SK-N-SH treated with all-trans-retinoic acid at 6 μM for 48 hours (cell line): Measurements from ENCODE around the gene EVPL.

Experiments used
- ATAC-seq: fragments of 200-7000 bp; cut with Tn5 transposase; 3 replicates; pipeline ENCODE4 v1.9.1; 2020; ENCODE audit warnings: mild to moderate bottlenecking, moderate library complexity
- ARNTL ChIP-seq: fragments of 450-650 bp; formaldehyde crosslinking; IDR thresholded peaks from 2 replicates; pipeline ENCODE4 v1.5.0; 2020; ENCODE audit warnings: low read depth, mild to moderate bottlenecking, moderate library complexity, borderline replicate concordance
- BACH2 ChIP-seq: fragments of 250-450 bp; sonication (Bioruptor Pico); IDR thresholded peaks from 2 replicates; pipeline ENCODE4 v1.9.0; 2021; ENCODE audit warnings: mild to moderate bottlenecking, borderline replicate concordance
- GLIS3 ChIP-seq: fragments of 250-450 bp; sonication (Bioruptor Pico); IDR thresholded peaks from 2 replicates; pipeline ENCODE4 v1.5.0; 2020; ENCODE audit warnings: mild to moderate bottlenecking, moderate library complexity
- ISL1 ChIP-seq: fragments of 250-450 bp; sonication (Bioruptor Pico); IDR thresholded peaks from 2 replicates; pipeline ENCODE4 v2.1.2; 2022; ENCODE audit warnings: mild to moderate bottlenecking, moderate library complexity
- OSR1 ChIP-seq: fragments of 250-450 bp; sonication (Bioruptor Pico); IDR thresholded peaks from 2 replicates; pipeline ENCODE4 v1.8.0; 2022; ENCODE audit warnings: moderate library complexity, mild to moderate bottlenecking, inconsistent platforms
- POU6F1 ChIP-seq: fragments of 250-450 bp; sonication (Bioruptor Pico); IDR thresholded peaks from 2 replicates; pipeline ENCODE4 v1.8.0; 2021; ENCODE audit warnings: low read depth, mild to moderate bottlenecking, moderate library complexity, borderline replicate concordance
- SNAI2 ChIP-seq: fragments of 250-450 bp; sonication (Bioruptor Pico); IDR thresholded peaks from 2 replicates; pipeline ENCODE4 v1.5.0; 2020; ENCODE audit warnings: mild to moderate bottlenecking, moderate library complexity
- TOX ChIP-seq: fragments of 250-450 bp; sonication (Bioruptor Pico); IDR thresholded peaks from 2 replicates; pipeline ENCODE4 v1.8.0; 2021; ENCODE audit warnings: mild to moderate bottlenecking, moderate library complexity, borderline replicate concordance
- ZC3H10 ChIP-seq: fragments of 250-450 bp; sonication (Bioruptor Pico); IDR thresholded peaks from 2 replicates; pipeline ENCODE4 v1.5.1; 2021; ENCODE audit warnings: mild to moderate bottlenecking, moderate library complexity
- ZFP30 ChIP-seq: fragments of 450-650 bp; formaldehyde crosslinking; IDR thresholded peaks from 2 replicates; pipeline ENCODE4 v1.5.0; 2022; ENCODE audit warnings: mild to moderate bottlenecking, moderate library complexity
- ZNF565 ChIP-seq: fragments of 450-650 bp; formaldehyde crosslinking; conservative IDR thresholded peaks from 2 replicates; pipeline ENCODE4 v1.5.0; 2020; ENCODE audit warnings: low read depth, mild to moderate bottlenecking, moderate library complexity
- ZNF70 ChIP-seq: fragments of 450-650 bp; formaldehyde crosslinking; IDR thresholded peaks from 2 replicates; pipeline ENCODE4 v1.5.0; 2020; ENCODE audit warnings: mild to moderate bottlenecking, moderate library complexity
- TF ChIP-seq, protein P1 (sequence below): fragments of 250-450 bp; sonication (Bioruptor Pico); IDR thresholded peaks from 2 replicates; pipeline ENCODE4 v1.5.1; 2020; ENCODE audit warnings: low read depth, mild to moderate bottlenecking, moderate library complexity
- TF ChIP-seq, protein P2 (sequence below): fragments of 250-450 bp; sonication (Bioruptor Pico); IDR thresholded peaks from 2 replicates; pipeline ENCODE4 v1.5.0; 2020; ENCODE audit warnings: mild to moderate bottlenecking, moderate library complexity

EVPL gene

GRCh38 chr17:76023900-76024237 lies 3.2 kb downstream of the EVPL start (continued):
- TF ChIP-seq POU6F1 (CRISPR knock-in tag) (no peak), ZNF70 (CRISPR knock-in tag) (no peak), ZC3H10 (CRISPR knock-in tag) (no peak), TOX (CRISPR knock-in tag) (no peak)
- TF ChIP-seq, all 23 proteins: peak for 0

- TF ChIP-seq, protein P1, sequence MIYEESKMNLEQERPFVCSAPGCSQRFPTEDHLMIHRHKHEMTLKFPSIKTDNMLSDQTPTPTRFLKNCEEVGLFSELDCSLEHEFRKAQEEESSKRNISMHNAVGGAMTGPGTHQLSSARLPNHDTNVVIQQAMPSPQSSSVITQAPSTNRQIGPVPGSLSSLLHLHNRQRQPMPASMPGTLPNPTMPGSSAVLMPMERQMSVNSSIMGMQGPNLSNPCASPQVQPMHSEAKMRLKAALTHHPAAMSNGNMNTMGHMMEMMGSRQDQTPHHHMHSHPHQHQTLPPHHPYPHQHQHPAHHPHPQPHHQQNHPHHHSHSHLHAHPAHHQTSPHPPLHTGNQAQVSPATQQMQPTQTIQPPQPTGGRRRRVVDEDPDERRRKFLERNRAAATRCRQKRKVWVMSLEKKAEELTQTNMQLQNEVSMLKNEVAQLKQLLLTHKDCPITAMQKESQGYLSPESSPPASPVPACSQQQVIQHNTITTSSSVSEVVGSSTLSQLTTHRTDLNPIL: no peak
- no peak for TF ChIP-seq OSR1 (CRISPR knock-in tag)
- no peak; the same call in 1 of the 3 replicates for ATAC-seq
Observed at GRCh38 chr17:76022973-76023899, 3.9 kb downstream of the EVPL start.

DNA sequence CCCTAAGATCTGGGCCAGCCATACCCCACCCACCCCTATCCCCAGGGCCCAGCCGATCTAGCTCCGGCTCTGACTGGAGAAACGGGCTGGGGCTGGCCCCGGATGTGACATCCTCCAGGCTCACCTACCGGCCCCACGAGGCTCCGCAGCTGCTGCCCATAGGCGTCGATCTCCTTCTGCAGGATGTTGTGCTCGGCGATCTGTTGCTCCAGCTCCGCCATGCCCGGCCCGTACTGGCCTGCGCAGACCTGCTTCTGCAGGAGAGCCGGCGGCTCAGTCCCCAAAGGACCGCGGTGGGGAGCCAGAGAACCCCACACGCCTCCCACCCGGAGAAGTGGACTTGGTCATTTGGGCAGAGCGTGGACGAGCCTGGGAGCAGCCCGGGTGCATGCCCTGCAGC lies 4.8 kb downstream of the EVPL start:
- TF ChIP-seq, protein P1: no peak
- no peak for TF ChIP-seq GLIS3
- no peak for TF ChIP-seq POU6F1 (CRISPR knock-in tag)
- no peak for TF ChIP-seq ISL1 (CRISPR knock-in tag)
- TF ChIP-seq ZNF70 (CRISPR knock-in tag): no peak
- TF ChIP-seq SNAI2 (CRISPR knock-in tag): no peak

DNA sequence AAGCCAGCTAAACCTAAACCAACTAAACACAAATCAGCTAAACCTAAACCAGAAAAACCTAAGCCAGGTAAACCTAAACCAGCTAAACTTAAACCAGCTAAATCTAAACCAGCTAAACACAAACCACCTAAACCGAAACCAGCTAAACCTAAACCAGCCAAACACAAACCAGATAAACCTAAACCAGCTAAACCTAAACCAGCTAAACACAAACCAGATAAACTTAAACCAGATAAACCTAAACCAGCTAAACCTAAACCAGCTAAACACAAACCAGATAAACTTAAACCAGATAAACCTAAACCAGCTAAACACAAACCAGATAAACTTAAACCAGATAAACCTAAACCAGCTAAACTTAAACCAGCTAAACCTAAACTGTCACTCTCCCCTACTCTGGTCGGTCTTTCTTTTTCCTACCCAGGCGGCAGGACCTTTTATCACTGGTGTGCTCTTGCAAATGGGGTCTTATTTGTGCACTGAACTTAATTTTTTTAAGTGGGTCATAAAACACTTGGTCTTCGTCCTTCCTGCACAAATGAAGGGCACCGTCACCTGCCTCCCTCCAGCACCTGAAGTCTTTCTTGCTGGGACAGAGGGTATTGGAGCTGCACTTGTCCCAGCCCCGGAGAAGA lies 7.2 kb downstream of the EVPL start:
- no peak for ATAC-seq
- no peak for TF ChIP-seq ZNF565
- TF ChIP-seq OSR1 (CRISPR knock-in tag): no peak
- no peak for TF ChIP-seq ISL1 (CRISPR knock-in tag)
- TF ChIP-seq POU6F1 (CRISPR knock-in tag): no peak
- no peak for TF ChIP-seq ZNF70 (CRISPR knock-in tag)
- TF ChIP-seq TOX (CRISPR knock-in tag): no peak
- no peak for TF ChIP-seq ZFP30 (CRISPR knock-in tag)
- no peak for TF ChIP-seq ARNTL (CRISPR knock-in tag)
- no peak for TF ChIP-seq BACH2 (CRISPR knock-in tag)
- TF ChIP-seq, protein P2, sequence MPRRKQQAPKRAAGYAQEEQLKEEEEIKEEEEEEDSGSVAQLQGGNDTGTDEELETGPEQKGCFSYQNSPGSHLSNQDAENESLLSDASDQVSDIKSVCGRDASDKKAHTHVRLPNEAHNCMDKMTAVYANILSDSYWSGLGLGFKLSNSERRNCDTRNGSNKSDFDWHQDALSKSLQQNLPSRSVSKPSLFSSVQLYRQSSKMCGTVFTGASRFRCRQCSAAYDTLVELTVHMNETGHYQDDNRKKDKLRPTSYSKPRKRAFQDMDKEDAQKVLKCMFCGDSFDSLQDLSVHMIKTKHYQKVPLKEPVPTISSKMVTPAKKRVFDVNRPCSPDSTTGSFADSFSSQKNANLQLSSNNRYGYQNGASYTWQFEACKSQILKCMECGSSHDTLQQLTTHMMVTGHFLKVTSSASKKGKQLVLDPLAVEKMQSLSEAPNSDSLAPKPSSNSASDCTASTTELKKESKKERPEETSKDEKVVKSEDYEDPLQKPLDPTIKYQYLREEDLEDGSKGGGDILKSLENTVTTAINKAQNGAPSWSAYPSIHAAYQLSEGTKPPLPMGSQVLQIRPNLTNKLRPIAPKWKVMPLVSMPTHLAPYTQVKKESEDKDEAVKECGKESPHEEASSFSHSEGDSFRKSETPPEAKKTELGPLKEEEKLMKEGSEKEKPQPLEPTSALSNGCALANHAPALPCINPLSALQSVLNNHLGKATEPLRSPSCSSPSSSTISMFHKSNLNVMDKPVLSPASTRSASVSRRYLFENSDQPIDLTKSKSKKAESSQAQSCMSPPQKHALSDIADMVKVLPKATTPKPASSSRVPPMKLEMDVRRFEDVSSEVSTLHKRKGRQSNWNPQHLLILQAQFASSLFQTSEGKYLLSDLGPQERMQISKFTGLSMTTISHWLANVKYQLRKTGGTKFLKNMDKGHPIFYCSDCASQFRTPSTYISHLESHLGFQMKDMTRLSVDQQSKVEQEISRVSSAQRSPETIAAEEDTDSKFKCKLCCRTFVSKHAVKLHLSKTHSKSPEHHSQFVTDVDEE (CRISPR knock-in tag): no peak
- TF ChIP-seq GLIS3: no peak

More for the DNA sequence above, 4.8 kb downstream of the EVPL start:
- no peak for ATAC-seq
